HG03108 (cell line): Measurements from ENCODE around the gene ZNF316.

Source experiments
- ATAC-seq: cut with Tn5 transposase; IDR thresholded peaks from one replicate; pipeline ENCODE4 v1.9.1; 2021; ENCODE audit warnings: moderate library complexity; ENCODE audit not compliant: unreplicated experiment

The ZNF316 gene

GRCh38 chr7:6675807-6676405 is 38.8 kb downstream of the ZNF316 start:
- no peak for ATAC-seq

GRCh38 chr7:6680146-6680545 is 43.0 kb downstream of the ZNF316 start:
- no peak for ATAC-seq

- no peak for ATAC-seq
Measured at GRCh38 chr7:6691103-6691502, 54.0 kb downstream of the ZNF316 start.

- ATAC-seq = no peak
Measured at GRCh38 chr7:6691609-6692106, 54.5 kb downstream of the ZNF316 start.

- no peak for ATAC-seq
Measured at GRCh38 chr7:6700793-6701192, 63.7 kb downstream of the ZNF316 start.

- ATAC-seq = no peak
Measured at GRCh38 chr7:6701860-6702259, 64.7 kb downstream of the ZNF316 start.
